ENCODE measurements around the gene CDC42EP1.

The CDC42EP1 gene

DNA sequence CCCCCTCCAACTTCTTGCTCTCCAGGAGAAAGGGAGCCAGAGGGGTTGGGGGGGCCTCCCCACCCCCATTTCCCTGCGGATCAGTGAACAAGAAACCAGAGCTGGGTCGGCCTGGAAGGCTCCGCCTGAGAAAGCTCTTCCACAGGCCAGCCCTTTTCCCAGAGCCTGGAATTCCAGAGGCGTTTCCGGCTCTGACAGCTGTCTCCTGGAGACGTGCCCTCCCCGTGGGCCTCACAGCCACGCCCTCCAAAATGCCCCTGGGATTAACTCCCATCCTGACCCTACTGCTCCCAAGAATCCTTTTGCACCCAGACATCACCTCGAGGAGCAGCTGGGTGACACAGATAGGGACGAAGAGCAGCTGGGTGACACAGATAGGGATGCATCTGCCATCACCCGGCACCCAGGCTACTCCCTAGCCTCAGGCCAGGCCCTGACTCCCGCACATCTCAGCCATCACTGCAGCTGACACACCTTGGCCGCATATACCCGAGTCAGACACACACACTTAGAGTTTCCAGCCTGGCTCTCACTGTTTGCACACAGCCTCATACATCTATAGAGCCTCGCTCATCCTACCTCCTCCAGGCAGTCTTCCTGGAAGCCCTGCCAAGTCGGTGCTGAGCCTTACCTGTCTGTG lies 7.6 kb upstream of the CDC42EP1 start:
- in situ Hi-C loops (cut with MboI; ENCODE audit: low sequenced_read_pairs, unreplicated experiment), result no loop called here
- DNase-seq (ENCODE audit: low spot score), result no peak
- TF ChIP-seq, protein P1, sequence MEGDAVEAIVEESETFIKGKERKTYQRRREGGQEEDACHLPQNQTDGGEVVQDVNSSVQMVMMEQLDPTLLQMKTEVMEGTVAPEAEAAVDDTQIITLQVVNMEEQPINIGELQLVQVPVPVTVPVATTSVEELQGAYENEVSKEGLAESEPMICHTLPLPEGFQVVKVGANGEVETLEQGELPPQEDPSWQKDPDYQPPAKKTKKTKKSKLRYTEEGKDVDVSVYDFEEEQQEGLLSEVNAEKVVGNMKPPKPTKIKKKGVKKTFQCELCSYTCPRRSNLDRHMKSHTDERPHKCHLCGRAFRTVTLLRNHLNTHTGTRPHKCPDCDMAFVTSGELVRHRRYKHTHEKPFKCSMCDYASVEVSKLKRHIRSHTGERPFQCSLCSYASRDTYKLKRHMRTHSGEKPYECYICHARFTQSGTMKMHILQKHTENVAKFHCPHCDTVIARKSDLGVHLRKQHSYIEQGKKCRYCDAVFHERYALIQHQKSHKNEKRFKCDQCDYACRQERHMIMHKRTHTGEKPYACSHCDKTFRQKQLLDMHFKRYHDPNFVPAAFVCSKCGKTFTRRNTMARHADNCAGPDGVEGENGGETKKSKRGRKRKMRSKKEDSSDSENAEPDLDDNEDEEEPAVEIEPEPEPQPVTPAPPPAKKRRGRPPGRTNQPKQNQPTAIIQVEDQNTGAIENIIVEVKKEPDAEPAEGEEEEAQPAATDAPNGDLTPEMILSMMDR (IDR thresholded peaks at IDR 0.05; ENCODE audit: borderline replicate concordance, control extremely low read depth, extremely low read depth, insufficient read depth, missing control alignments), result no peak

DNA sequence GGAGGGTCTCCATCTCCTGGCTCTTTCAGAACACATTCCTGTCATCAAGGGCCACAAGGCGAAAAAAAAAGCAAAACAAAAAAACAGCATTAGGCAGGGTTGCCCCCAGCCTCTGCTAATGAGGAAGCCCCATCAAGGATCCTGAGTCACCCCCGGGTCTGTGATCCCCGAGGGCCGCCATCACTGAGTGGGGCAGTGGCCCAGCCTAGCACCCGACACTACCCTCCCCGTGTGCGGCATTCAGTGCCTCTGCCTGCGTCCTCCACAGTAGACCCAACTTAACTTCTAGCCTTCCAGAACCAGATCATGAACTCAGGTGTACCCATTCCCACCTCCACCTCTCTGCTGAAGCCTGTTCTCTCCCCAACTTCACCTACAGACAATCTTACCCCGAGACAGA lies 6.6 kb upstream of the CDC42EP1 start:
- in situ Hi-C loops (cut with MboI; ENCODE audit: low sequenced_read_pairs, unreplicated experiment), result no loop called here
- TF ChIP-seq, protein P1 (IDR thresholded peaks at IDR 0.05; ENCODE audit: borderline replicate concordance, control extremely low read depth, extremely low read depth, insufficient read depth, missing control alignments), result no peak
- no peak for DNase-seq (ENCODE audit: low spot score)

DNA sequence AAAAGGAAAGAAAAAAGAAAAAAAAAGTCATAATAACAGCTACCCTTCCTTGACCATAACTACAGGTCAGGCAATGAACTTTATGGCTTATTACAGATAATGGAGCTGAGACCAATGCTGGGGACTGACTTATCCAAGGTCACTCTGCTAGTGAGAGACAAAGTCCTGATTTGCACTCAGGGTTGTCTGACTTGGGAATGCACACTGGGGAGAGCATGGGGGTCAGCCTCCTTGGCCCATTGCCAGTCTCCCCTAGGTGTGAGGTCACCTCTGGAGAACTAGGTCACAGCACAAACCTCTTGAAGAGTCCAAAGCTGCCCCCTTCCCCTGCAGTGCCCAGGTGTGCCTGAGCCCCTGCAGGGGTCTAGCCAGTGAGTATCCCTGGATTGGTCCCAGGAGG lies 5.3 kb upstream of the CDC42EP1 start:
- in situ Hi-C loops (cut with MboI; ENCODE audit: low sequenced_read_pairs, unreplicated experiment), result no loop called here
- no peak for DNase-seq (ENCODE audit: low spot score)

DNA sequence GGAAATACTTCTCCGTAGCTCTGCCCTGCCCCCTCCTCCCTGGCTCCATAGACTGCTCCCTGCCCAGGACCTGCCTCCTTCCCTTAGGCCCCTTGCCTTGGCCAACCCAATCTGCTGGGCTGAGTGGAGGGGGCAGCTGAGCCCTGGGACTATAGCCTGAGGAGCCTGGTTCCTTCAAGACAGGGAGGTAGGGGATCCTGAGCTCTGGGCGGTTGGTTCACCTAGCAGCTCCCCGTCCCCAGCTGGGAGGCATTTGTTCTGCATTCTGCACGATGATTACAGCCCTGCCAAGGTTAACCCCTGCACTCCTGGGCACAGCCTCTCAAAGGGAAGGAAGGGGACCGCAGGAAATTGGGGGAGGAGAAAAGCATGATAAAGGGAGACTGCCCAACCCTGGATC lies 3.6 kb upstream of the CDC42EP1 start:
- TF ChIP-seq, protein P1 (IDR thresholded peaks at IDR 0.05; ENCODE audit: borderline replicate concordance, control extremely low read depth, extremely low read depth, insufficient read depth, missing control alignments), result no peak
- in situ Hi-C loops (cut with MboI; ENCODE audit: low sequenced_read_pairs, unreplicated experiment), result no loop called here
- no peak for DNase-seq (ENCODE audit: low spot score)

More for the DNA sequence above, 5.3 kb upstream of the CDC42EP1 start:
- TF ChIP-seq, protein P1 (IDR thresholded peaks at IDR 0.05; ENCODE audit: borderline replicate concordance, control extremely low read depth, extremely low read depth, insufficient read depth, missing control alignments), result no peak

GRCh38 chr22:37557321-37558001 lies 2.8 kb upstream of the CDC42EP1 start:
- DNase-seq (ENCODE audit: low spot score), result no peak
- in situ Hi-C loops (cut with MboI; ENCODE audit: low sequenced_read_pairs, unreplicated experiment), result no loop called here
- TF ChIP-seq, protein P1 (IDR thresholded peaks at IDR 0.05; ENCODE audit: borderline replicate concordance, control extremely low read depth, extremely low read depth, insufficient read depth, missing control alignments), result no peak

- DNase-seq (ENCODE audit: low spot score), result no peak
- in situ Hi-C loops (cut with MboI; ENCODE audit: low sequenced_read_pairs, unreplicated experiment), result no loop called here
Measured at GRCh38 chr22:37558815-37559214, 1.5 kb upstream of the CDC42EP1 start.

More at GRCh38 chr22:37558815-37559214, 1.5 kb upstream of the CDC42EP1 start:
- TF ChIP-seq, protein P1 (IDR thresholded peaks at IDR 0.05; ENCODE audit: borderline replicate concordance, control extremely low read depth, extremely low read depth, insufficient read depth, missing control alignments), result no peak

All from GM13976 (cell line).